SH-SY5Y (cell line): Measurements from ENCODE around the gene PARD3.

Source experiments
- GATA2 ChIP-seq: IDR thresholded peaks from 2 replicates; pipeline ENCODE4 v1.6.1; 2011; ENCODE audit warnings: mild to moderate bottlenecking, low read depth, low read length
- GATA3 ChIP-seq: IDR thresholded peaks from 2 replicates; pipeline ENCODE4 v1.6.1; 2011; ENCODE audit warnings: low read depth, mild to moderate bottlenecking, low read length, moderate library complexity

PARD3 gene

GRCh38 chr10:34813626-34814222 lies 1.4 kb downstream of the PARD3 start:
- no peak for TF ChIP-seq GATA3
- TF ChIP-seq GATA2: no peak

- TF ChIP-seq GATA3: no peak
- TF ChIP-seq GATA2: no peak
Measured at GRCh38 chr10:34812771-34813170, 2.3 kb downstream of the PARD3 start.

GRCh38 chr10:34811968-34812514 lies 3.1 kb downstream of the PARD3 start:
- TF ChIP-seq GATA3 (no peak), GATA2 (no peak)

GRCh38 chr10:34811126-34811967 lies 3.7 kb downstream of the PARD3 start:
- TF ChIP-seq GATA2 (no peak), GATA3 (no peak)

GRCh38 chr10:34809796-34810195 lies 5.3 kb downstream of the PARD3 start:
- no peak for TF ChIP-seq GATA2
- no peak for TF ChIP-seq GATA3

- TF ChIP-seq GATA2 (no peak), GATA3 (no peak)
Measured at GRCh38 chr10:34808801-34809745, 6.0 kb downstream of the PARD3 start.

- TF ChIP-seq GATA3 (no peak), GATA2 (no peak)
Measured at GRCh38 chr10:34808336-34808735, 6.8 kb downstream of the PARD3 start.

GRCh38 chr10:34804306-34804705 lies 10.8 kb downstream of the PARD3 start:
- TF ChIP-seq GATA3: no peak
- no peak for TF ChIP-seq GATA2

GRCh38 chr10:34802692-34803091 lies 12.4 kb downstream of the PARD3 start:
- TF ChIP-seq GATA2: no peak
- no peak for TF ChIP-seq GATA3

- TF ChIP-seq GATA3: no peak
- no peak for TF ChIP-seq GATA2
Measured at GRCh38 chr10:34801097-34801733, 13.9 kb downstream of the PARD3 start.

- no peak for TF ChIP-seq GATA3
- no peak for TF ChIP-seq GATA2
Measured at GRCh38 chr10:34800624-34801023, 14.5 kb downstream of the PARD3 start.

- TF ChIP-seq GATA2 (no peak), GATA3 (no peak)
Measured at GRCh38 chr10:34798654-34799053, 16.4 kb downstream of the PARD3 start.

- no peak for TF ChIP-seq GATA3
- TF ChIP-seq GATA2: no peak
Measured at GRCh38 chr10:34797155-34797554, 17.9 kb downstream of the PARD3 start.
